ENCODE data around the gene ZNF341.
"Not testable (repeated sequence)": the region's sequence is repeated elsewhere in the genome, so short reads cannot be mapped to it uniquely, and the experiment has no call there.

The ZNF341 gene

DNA sequence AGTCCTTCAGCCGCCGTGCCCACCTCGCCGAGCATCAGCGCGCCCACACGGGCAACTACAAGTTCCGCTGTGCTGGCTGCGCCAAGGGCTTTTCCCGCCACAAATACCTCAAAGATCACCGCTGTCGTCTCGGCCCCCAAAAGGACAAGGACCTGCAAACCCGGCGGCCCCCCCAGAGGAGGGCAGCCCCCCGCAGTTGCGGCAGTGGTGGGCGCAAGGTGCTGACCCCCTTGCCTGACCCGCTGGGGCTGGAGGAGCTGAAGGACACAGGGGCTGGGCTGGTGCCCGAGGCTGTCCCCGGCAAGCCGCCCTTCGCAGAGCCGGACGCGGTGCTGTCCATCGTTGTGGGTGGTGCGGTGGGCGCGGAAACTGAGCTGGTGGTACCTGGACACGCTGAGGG lies 59.2 kb downstream of the ZNF341 start:
- TF ChIP-seq, protein P1, sequence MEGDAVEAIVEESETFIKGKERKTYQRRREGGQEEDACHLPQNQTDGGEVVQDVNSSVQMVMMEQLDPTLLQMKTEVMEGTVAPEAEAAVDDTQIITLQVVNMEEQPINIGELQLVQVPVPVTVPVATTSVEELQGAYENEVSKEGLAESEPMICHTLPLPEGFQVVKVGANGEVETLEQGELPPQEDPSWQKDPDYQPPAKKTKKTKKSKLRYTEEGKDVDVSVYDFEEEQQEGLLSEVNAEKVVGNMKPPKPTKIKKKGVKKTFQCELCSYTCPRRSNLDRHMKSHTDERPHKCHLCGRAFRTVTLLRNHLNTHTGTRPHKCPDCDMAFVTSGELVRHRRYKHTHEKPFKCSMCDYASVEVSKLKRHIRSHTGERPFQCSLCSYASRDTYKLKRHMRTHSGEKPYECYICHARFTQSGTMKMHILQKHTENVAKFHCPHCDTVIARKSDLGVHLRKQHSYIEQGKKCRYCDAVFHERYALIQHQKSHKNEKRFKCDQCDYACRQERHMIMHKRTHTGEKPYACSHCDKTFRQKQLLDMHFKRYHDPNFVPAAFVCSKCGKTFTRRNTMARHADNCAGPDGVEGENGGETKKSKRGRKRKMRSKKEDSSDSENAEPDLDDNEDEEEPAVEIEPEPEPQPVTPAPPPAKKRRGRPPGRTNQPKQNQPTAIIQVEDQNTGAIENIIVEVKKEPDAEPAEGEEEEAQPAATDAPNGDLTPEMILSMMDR (IDR thresholded peaks at IDR 0.05; ENCODE audit: low read depth, low read length), result no peak
- TF ChIP-seq EZH2phosphoT487 (IDR thresholded peaks at IDR 0.05; ENCODE audit: low read depth), result no peak
- Histone ChIP-seq H3K4me1 (ENCODE audit: low read length) (peaks cover 4% of the 10 kb centered on the region), H3K27ac (ENCODE audit: low read length) (no peak overlapping the region), H4K20me1 (ENCODE audit: insufficient read depth, low read length) (no peaks in the 10 kb centered on the region), H3K4me2 (ENCODE audit: low read length) (no peak overlapping the region), H3K36me3 (replicated peaks; ENCODE audit: low read depth, low read length) (no peaks in the 10 kb centered on the region), H3K9ac (ENCODE audit: low read length) (no peak overlapping the region), H3K9me3 (ENCODE audit: insufficient read depth, low read length) (no peaks in the 10 kb centered on the region), H3K27me3 (ENCODE audit: low read depth, low read length) (no peaks in the 10 kb centered on the region), H3K79me2 (ENCODE audit: low read length) (no peaks in the 10 kb centered on the region), H3K4me3 (ENCODE audit: low read length) (no peak overlapping the region), H2AFZ (ENCODE audit: low read depth, low read length) (no peak overlapping the region)

DNA sequence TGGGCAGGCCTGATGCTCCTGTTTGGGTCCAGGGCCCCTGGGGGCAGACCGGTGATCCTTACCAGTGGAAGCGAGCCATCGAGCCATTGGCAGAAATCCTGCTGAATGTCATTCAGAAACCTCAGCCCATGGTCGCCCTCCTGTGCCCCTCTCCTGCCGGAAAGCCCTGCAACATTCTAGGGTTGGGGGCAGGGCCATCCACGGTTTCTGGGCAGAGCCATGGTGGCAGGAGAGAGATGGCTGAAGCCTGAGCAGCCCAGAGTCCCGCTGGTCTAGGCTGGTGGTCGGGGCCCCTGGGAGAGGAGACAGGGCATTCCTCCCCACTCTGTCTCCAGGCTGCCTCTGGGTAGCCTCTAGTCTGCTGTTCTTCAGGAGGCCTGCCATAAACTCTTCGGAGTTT lies 59.7 kb downstream of the ZNF341 start:
- Histone ChIP-seq H3K4me3 (ENCODE audit: low read length) (no peak overlapping the region), H3K27ac (ENCODE audit: low read length) (no peak overlapping the region), H3K4me2 (ENCODE audit: low read length) (no peak overlapping the region), H3K9me3 (ENCODE audit: insufficient read depth, low read length) (no peaks in the 10 kb centered on the region), H2AFZ (ENCODE audit: low read depth, low read length) (no peak overlapping the region), H3K27me3 (ENCODE audit: low read depth, low read length) (no peaks in the 10 kb centered on the region), H3K79me2 (ENCODE audit: low read length) (no peaks in the 10 kb centered on the region), H3K4me1 (ENCODE audit: low read length) (peaks cover 4% of the 10 kb centered on the region), H3K36me3 (replicated peaks; ENCODE audit: low read depth, low read length) (no peaks in the 10 kb centered on the region), H4K20me1 (ENCODE audit: insufficient read depth, low read length) (no peaks in the 10 kb centered on the region), H3K9ac (ENCODE audit: low read length) (no peak overlapping the region)
- TF ChIP-seq EZH2phosphoT487 (IDR thresholded peaks at IDR 0.05; ENCODE audit: low read depth), result no peak
- TF ChIP-seq, protein P1 (IDR thresholded peaks at IDR 0.05; ENCODE audit: low read depth, low read length), result no peak

DNA sequence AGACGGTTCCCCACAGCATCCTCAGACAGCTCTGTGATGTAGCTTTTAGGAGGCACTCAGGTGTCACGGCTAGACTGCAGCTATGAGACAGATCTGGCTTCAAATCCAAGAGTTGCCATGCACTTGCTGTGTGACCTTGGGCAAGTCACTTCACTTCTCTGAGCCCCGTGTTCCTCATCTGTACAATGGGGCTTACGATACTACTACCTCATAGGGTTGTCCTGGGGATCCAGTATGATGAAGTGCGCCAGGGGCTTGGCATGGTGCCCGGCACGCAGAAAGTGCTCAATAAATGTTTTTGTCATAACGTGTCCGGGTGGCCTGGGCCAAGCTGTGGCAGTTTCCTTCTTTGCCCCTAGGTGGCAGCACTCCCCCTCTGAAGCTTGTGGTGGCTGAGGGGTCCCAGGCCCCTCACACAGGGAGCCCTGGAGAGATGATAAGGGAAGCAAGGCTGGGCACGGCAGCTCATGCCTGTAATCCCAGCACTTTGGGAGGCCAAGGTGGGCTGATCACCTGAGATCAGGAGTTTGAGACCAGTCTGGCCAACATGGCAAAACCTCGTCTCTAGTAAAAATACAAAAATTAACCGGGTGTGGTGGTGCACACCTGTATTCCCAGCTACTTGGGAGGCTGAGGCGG lies 60.3 kb downstream of the ZNF341 start:
- no peaks in the 10 kb centered on the region for H3K27me3 ChIP-seq (ENCODE audit: low read depth, low read length)
- H3K4me2 ChIP-seq (ENCODE audit: low read length), result no peak overlapping the region
- no peaks in the 10 kb centered on the region for H3K9me3 ChIP-seq (ENCODE audit: insufficient read depth, low read length)
- H2AFZ ChIP-seq (ENCODE audit: low read depth, low read length), result no peak overlapping the region
- H3K79me2 ChIP-seq (ENCODE audit: low read length), result no peaks in the 10 kb centered on the region
- TF ChIP-seq EZH2phosphoT487 (IDR thresholded peaks at IDR 0.05; ENCODE audit: low read depth), result no peak
- TF ChIP-seq, protein P1 (IDR thresholded peaks at IDR 0.05; ENCODE audit: low read depth, low read length), result peak; percentile 76
- no peak overlapping the region for H3K4me3 ChIP-seq (ENCODE audit: low read length)
- peaks cover 4% of the 10 kb centered on the region for H3K4me1 ChIP-seq (ENCODE audit: low read length)
- no peak overlapping the region for H3K27ac ChIP-seq (ENCODE audit: low read length)
- no peaks in the 10 kb centered on the region for H3K36me3 ChIP-seq (replicated peaks; ENCODE audit: low read depth, low read length)
- H3K9ac ChIP-seq (ENCODE audit: low read length), result no peak overlapping the region
- H4K20me1 ChIP-seq (ENCODE audit: insufficient read depth, low read length), result no peaks in the 10 kb centered on the region

DNA sequence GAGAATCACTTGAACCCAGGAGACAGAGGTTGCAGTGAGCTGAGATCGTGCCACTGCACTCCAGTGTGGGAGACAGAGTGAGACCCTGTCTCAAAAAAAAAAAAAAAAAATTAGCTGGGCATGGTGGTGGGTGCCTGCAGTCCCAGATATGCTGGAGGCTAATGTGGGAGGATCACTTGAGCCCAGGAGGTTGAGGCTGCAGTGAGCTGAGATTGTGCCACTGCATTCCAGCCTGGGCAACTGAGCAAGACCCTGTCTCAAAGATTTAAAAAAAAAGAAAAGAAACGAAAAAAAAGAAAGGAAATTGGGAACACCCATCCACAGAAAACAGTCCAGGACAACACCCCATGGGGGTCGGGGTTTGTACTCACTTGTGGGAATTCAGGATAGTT lies 60.8 kb downstream of the ZNF341 start:
- H3K79me2 ChIP-seq (ENCODE audit: low read length); H2AFZ ChIP-seq (ENCODE audit: low read depth, low read length); H3K4me2 ChIP-seq (ENCODE audit: low read length); H3K9ac ChIP-seq (ENCODE audit: low read length); H3K36me3 ChIP-seq (replicated peaks; ENCODE audit: low read depth, low read length); H4K20me1 ChIP-seq (ENCODE audit: insufficient read depth, low read length); H3K27me3 ChIP-seq (ENCODE audit: low read depth, low read length); H3K4me3 ChIP-seq (ENCODE audit: low read length); H3K9me3 ChIP-seq (ENCODE audit: insufficient read depth, low read length); H3K27ac ChIP-seq (ENCODE audit: low read length); H3K4me1 ChIP-seq (ENCODE audit: low read length): not testable (repeated sequence)
